ENCODE data around the gene APOE. TPM values are rescaled to one million over a fixed set of nuclear protein-coding genes. Genes with fewer than 3 reads are reported as not detected.
"Not testable (repeated sequence)": the region's sequence is repeated elsewhere in the genome, so short reads cannot be mapped to it uniquely, and the experiment has no call there.

Gene APOE
- 121 TPM for polyA plus RNA-seq (2013, experiment 1 of 2)
- 119 TPM for polyA plus RNA-seq (2013, experiment 2 of 2)

- no peak within 1 kb of the TSS for H4K8ac ChIP-seq (ENCODE audit: low read depth, low read length)
- H3K9me3 ChIP-seq (replicated peaks in 1 of 2; ENCODE audit: control insufficient read depth in 2 of 2, insufficient read depth in 1 of 2, low read depth in 1 of 2, low read length in 2 of 2), result no peaks in the 10 kb centered on the region
- H2AFZ ChIP-seq (ENCODE audit: low read length), result peak within 1 kb of the TSS; percentile 86
- peak within 1 kb of the TSS; percentile 99 for H3K18ac ChIP-seq (ENCODE audit: low read length)
- peak within 1 kb of the TSS; percentile 96 for H2BK5ac ChIP-seq (ENCODE audit: low read length)
- peak within 1 kb of the TSS; percentile 92 for H3K9ac ChIP-seq (ENCODE audit: low read depth, low read length, poor library complexity)
- no CpG with 5 or more reads among the region's 20 CpGs for WGBS, 2 donors (ENCODE audit: extremely low coverage in 2 of 2, insufficient read length in 2 of 2, insufficient replicate concordance in 1 of 2)
- H3K36me3 ChIP-seq (replicated peaks in 1 of 2; ENCODE audit: control insufficient read depth in 2 of 2, insufficient read depth in 2 of 2, low read length in 2 of 2), result peaks cover 9 to 23% of the 10 kb centered on the region in 2 donors
- H3K27me3 ChIP-seq (ENCODE audit: control insufficient read depth in 3 of 3, insufficient read depth in 3 of 3, low read depth in 1 of 3, low read length in 3 of 3), result no peaks in the 10 kb centered on the region
- peak within 1 kb of the TSS; percentile 56 for H3K14ac ChIP-seq (ENCODE audit: low read length)
- peak within 1 kb of the TSS; percentile 99 for H3K23ac ChIP-seq (ENCODE audit: low read depth, low read length, poor library complexity)
- H3K4me1 ChIP-seq (ENCODE audit: control insufficient read depth in 2 of 2, insufficient read depth in 1 of 2, low read depth in 1 of 2, low read length in 2 of 2), result peaks cover 5 to 21% of the 10 kb centered on the region in 2 donors
- peaks cover 5% of the 10 kb centered on the region for H3K79me1 ChIP-seq (ENCODE audit: low read depth, low read length)
- peak within 1 kb of the TSS; percentile 29 to 80 for H3K4me3 ChIP-seq (ENCODE audit: low read length in 2 of 2)
- H2BK15ac ChIP-seq (ENCODE audit: low read length), result peak within 1 kb of the TSS; percentile 89
- peak within 1 kb of the TSS; percentile 96 for H3K4me2 ChIP-seq (ENCODE audit: insufficient read depth, low read length, poor library complexity, severe bottlenecking)
- peak within 1 kb of the TSS; percentile 89 for H3K4ac ChIP-seq (ENCODE audit: low read length)
- DNase-seq (ENCODE audit: low spot score), result peak; percentile 48
- peak within 1 kb of the TSS; percentile 94 for H2BK120ac ChIP-seq (ENCODE audit: low read depth, low read length)
- peak within 1 kb of the TSS; percentile 70 for H3K27ac ChIP-seq (replicated peaks; ENCODE audit: low read length)
- peak within 1 kb of the TSS; percentile 41 for H2BK12ac ChIP-seq (ENCODE audit: low read length)
- no peak within 1 kb of the TSS for H4K91ac ChIP-seq (ENCODE audit: low read depth, low read length, poor library complexity)
- H2AK5ac ChIP-seq (ENCODE audit: low read depth, low read length), result peak within 1 kb of the TSS; percentile 99
Observed at GRCh38 chr19:44905437-44906160, at the start of gene APOE. Gene APOE (plus strand): TSS chr19:44905796. CDS start chr19:44906625, 829 bp downstream.

GRCh38 chr19:44856421-44857083 is 49.0 kb upstream of the APOE start:
- H2BK120ac ChIP-seq (ENCODE audit: low read depth, low read length), result no peak overlapping the region
- H3K4ac ChIP-seq (ENCODE audit: low read length), result no peak overlapping the region
- no peak overlapping the region for H2BK5ac ChIP-seq (ENCODE audit: low read length)
- peaks cover 0 to 2% of the 10 kb centered on the region in 2 donors for H3K9me3 ChIP-seq (replicated peaks in 1 of 2; ENCODE audit: control insufficient read depth in 2 of 2, insufficient read depth in 1 of 2, low read depth in 1 of 2, low read length in 2 of 2)
- H3K79me1 ChIP-seq (ENCODE audit: low read depth, low read length), result peaks cover 16% of the 10 kb centered on the region
- no peak overlapping the region for H3K27ac ChIP-seq (replicated peaks; ENCODE audit: low read length)
- no peak overlapping the region for H3K18ac ChIP-seq (ENCODE audit: low read length)
- peaks cover 0 to 2% of the 10 kb centered on the region in 2 donors for H3K4me1 ChIP-seq (ENCODE audit: control insufficient read depth in 2 of 2, insufficient read depth in 1 of 2, low read depth in 1 of 2, low read length in 2 of 2)
- H3K23ac ChIP-seq (ENCODE audit: low read depth, low read length, poor library complexity), result no peak overlapping the region
- H3K14ac ChIP-seq (ENCODE audit: low read length), result no peak overlapping the region
- no peak overlapping the region for H2BK12ac ChIP-seq (ENCODE audit: low read length)
- H3K36me3 ChIP-seq (replicated peaks in 1 of 2; ENCODE audit: control insufficient read depth in 2 of 2, insufficient read depth in 2 of 2, low read length in 2 of 2), result peaks cover 28 to 58% of the 10 kb centered on the region in 2 donors
- H4K91ac ChIP-seq (ENCODE audit: low read depth, low read length, poor library complexity), result no peak overlapping the region
- no peak overlapping the region for H3K4me3 ChIP-seq (ENCODE audit: low read length in 2 of 2)
- H3K27me3 ChIP-seq (ENCODE audit: control insufficient read depth in 3 of 3, insufficient read depth in 3 of 3, low read depth in 1 of 3, low read length in 3 of 3), result no peaks in the 10 kb centered on the region
- no peak overlapping the region for H4K8ac ChIP-seq (ENCODE audit: low read depth, low read length)
- no peak overlapping the region for H3K9ac ChIP-seq (ENCODE audit: low read depth, low read length, poor library complexity)
- WGBS, 2 donors (ENCODE audit: extremely low coverage in 2 of 2, insufficient read length in 2 of 2, insufficient replicate concordance in 1 of 2), result no CpG with 5 or more reads among the region's 10 CpGs
- no peak overlapping the region for H2AK5ac ChIP-seq (ENCODE audit: low read depth, low read length)
- no peak for DNase-seq (ENCODE audit: low spot score)
- H2BK15ac ChIP-seq (ENCODE audit: low read length), result no peak overlapping the region
- H3K4me2 ChIP-seq (ENCODE audit: insufficient read depth, low read length, poor library complexity, severe bottlenecking), result no peak overlapping the region
- no peak overlapping the region for H2AFZ ChIP-seq (ENCODE audit: low read length)

- Histone ChIP-seq H2BK5ac (ENCODE audit: low read length) (no peak overlapping the region), H3K23ac (ENCODE audit: low read depth, low read length, poor library complexity) (no peak overlapping the region), H2AFZ (ENCODE audit: low read length) (no peak overlapping the region), H4K8ac (ENCODE audit: low read depth, low read length) (no peak overlapping the region), H3K36me3 (replicated peaks in 1 of 2; ENCODE audit: control insufficient read depth in 2 of 2, insufficient read depth in 2 of 2, low read length in 2 of 2) (peaks cover 28 to 59% of the 10 kb centered on the region in 2 donors), H3K4me1 (ENCODE audit: control insufficient read depth in 2 of 2, insufficient read depth in 1 of 2, low read depth in 1 of 2, low read length in 2 of 2) (no peaks in the 10 kb centered on the region), H4K91ac (ENCODE audit: low read depth, low read length, poor library complexity) (no peak overlapping the region), H3K4me3 (ENCODE audit: low read length in 2 of 2) (no peak overlapping the region), H3K9me3 (replicated peaks in 1 of 2; ENCODE audit: control insufficient read depth in 2 of 2, insufficient read depth in 1 of 2, low read depth in 1 of 2, low read length in 2 of 2) (peaks cover 0 to 2% of the 10 kb centered on the region in 2 donors), H2BK15ac (ENCODE audit: low read length) (no peak overlapping the region), H3K27me3 (ENCODE audit: control insufficient read depth in 3 of 3, insufficient read depth in 3 of 3, low read depth in 1 of 3, low read length in 3 of 3) (no peaks in the 10 kb centered on the region), H2BK12ac (ENCODE audit: low read length) (no peak overlapping the region), H3K79me1 (ENCODE audit: low read depth, low read length) (peaks cover 18% of the 10 kb centered on the region), H3K27ac (replicated peaks; ENCODE audit: low read length) (no peak overlapping the region), H3K18ac (ENCODE audit: low read length) (no peak overlapping the region), H2BK120ac (ENCODE audit: low read depth, low read length) (no peak overlapping the region), H3K4me2 (ENCODE audit: insufficient read depth, low read length, poor library complexity, severe bottlenecking) (no peak overlapping the region), H3K9ac (ENCODE audit: low read depth, low read length, poor library complexity) (no peak overlapping the region), H3K4ac (ENCODE audit: low read length) (no peak overlapping the region), H2AK5ac (ENCODE audit: low read depth, low read length) (no peak overlapping the region), H3K14ac (ENCODE audit: low read length) (no peak overlapping the region)
- WGBS, 2 donors (ENCODE audit: extremely low coverage in 2 of 2, insufficient read length in 2 of 2, insufficient replicate concordance in 1 of 2), result no CpG with 5 or more reads among the region's 4 CpGs
- DNase-seq (ENCODE audit: low spot score), result no peak
Observed at GRCh38 chr19:44857837-44858236, 47.8 kb upstream of the APOE start.

- Histone ChIP-seq H3K36me3 (replicated peaks in 1 of 2; ENCODE audit: control insufficient read depth in 2 of 2, insufficient read depth in 2 of 2, low read length in 2 of 2) (peaks cover 35 to 61% of the 10 kb centered on the region in 2 donors), H3K79me1 (ENCODE audit: low read depth, low read length) (peaks cover 17% of the 10 kb centered on the region)
- not testable (repeated sequence) for DNase-seq (ENCODE audit: low spot score); H2AK5ac ChIP-seq (ENCODE audit: low read depth, low read length); H3K18ac ChIP-seq (ENCODE audit: low read length); H2AFZ ChIP-seq (ENCODE audit: low read length); H3K9ac ChIP-seq (ENCODE audit: low read depth, low read length, poor library complexity); H3K23ac ChIP-seq (ENCODE audit: low read depth, low read length, poor library complexity); H3K14ac ChIP-seq (ENCODE audit: low read length); H3K27me3 ChIP-seq (ENCODE audit: control insufficient read depth in 3 of 3, insufficient read depth in 3 of 3, low read depth in 1 of 3, low read length in 3 of 3); H4K8ac ChIP-seq (ENCODE audit: low read depth, low read length); H2BK120ac ChIP-seq (ENCODE audit: low read depth, low read length); H2BK12ac ChIP-seq (ENCODE audit: low read length); H4K91ac ChIP-seq (ENCODE audit: low read depth, low read length, poor library complexity); H2BK15ac ChIP-seq (ENCODE audit: low read length); H2BK5ac ChIP-seq (ENCODE audit: low read length); H3K4ac ChIP-seq (ENCODE audit: low read length); H3K27ac ChIP-seq (replicated peaks; ENCODE audit: low read length); H3K9me3 ChIP-seq (replicated peaks in 1 of 2; ENCODE audit: control insufficient read depth in 2 of 2, insufficient read depth in 1 of 2, low read depth in 1 of 2, low read length in 2 of 2); H3K4me2 ChIP-seq (ENCODE audit: insufficient read depth, low read length, poor library complexity, severe bottlenecking); H3K4me3 ChIP-seq (ENCODE audit: low read length in 2 of 2); H3K4me1 ChIP-seq (ENCODE audit: control insufficient read depth in 2 of 2, insufficient read depth in 1 of 2, low read depth in 1 of 2, low read length in 2 of 2)
- WGBS, 2 donors (ENCODE audit: extremely low coverage in 2 of 2, insufficient read length in 2 of 2, insufficient replicate concordance in 1 of 2), result no CpG with 5 or more reads among the region's 3 CpGs
Observed at GRCh38 chr19:44861576-44861975, 44.0 kb upstream of the APOE start.

All from neuronal stem cell (in vitro differentiated cells).